ENCODE data around the gene ISYNA1.

- TF ChIP-seq CTCF (IDR thresholded peaks at IDR 0.05): no peak
- TF ChIP-seq EP300 (IDR thresholded peaks at IDR 0.05): no peak
- no peak for TF ChIP-seq POLR2AphosphoS5 (IDR thresholded peaks at IDR 0.05)
These were observed 37.9 kb upstream of the ISYNA1 start for GRCh38 chr19:18475762-18476331.
